GM12878 (cell line): ENCODE measurements around the gene HS3ST5. TPM values are rescaled to one million over a fixed set of nuclear protein-coding genes. Genes with fewer than 3 reads are reported as not detected.

ENCODE experiments used
- ATAC-seq: fragments of 200-7000 bp; cut with Tn5 transposase; 3 replicates; pipeline ENCODE4 v1.9.1; 2020; ENCODE audit warnings: mild to moderate bottlenecking, moderate library complexity
- BruUV-seq: library from RNA; stranded (reverse); fragments of 400-500 nt; replicated peaks from 2 replicates; lab custom pipeline; 2021; lab: Mats Ljungman, UMichigan
- CTCF ChIA-PET: fragments of 300-600 bp; sonication (Branson Sonifier 250); formaldehyde crosslinking; extraction: SDS; loops from one replicate; lab custom pipeline; 2021; ENCODE audit warnings: inconsistent platforms; lab: Yijun Ruan, JAX
- POLR2A ChIA-PET: fragments of 350-600 bp; formaldehyde crosslinking; extraction: SDS; loops from one replicate; lab custom pipeline; 2021; ENCODE audit warnings: inconsistent platforms; lab: Charles Lee
- RAD21 ChIA-PET: fragments of 300-600 bp; sonication (Branson Sonifier 250); formaldehyde crosslinking; loops from one replicate; lab custom pipeline; 2023; ENCODE audit warnings: antibody characterized with exemption; ENCODE audit not compliant: unreplicated experiment; lab: Charles Lee
- SMC1A ChIA-PET: fragments of 300-600 bp; sonication (Branson Sonifier 250); formaldehyde crosslinking; loops from one replicate; lab custom pipeline; 2023; ENCODE audit not compliant: unreplicated experiment, uncharacterized antibody; lab: Charles Lee
- DNase-seq: peaks from one replicate; pipeline ENCODE4 v3.0.0-alpha.2; 2011; ENCODE audit warnings: low read depth, low spot score
- FAIRE-seq: peaks from 3 replicates; lab custom pipeline; 2011; peaks lifted over from hg19 to GRCh38; lab: Jason Lieb, UNC
- H2AFZ ChIP-seq: 2 replicates; pipeline ENCODE4 v1.6.0; 2011; ENCODE audit warnings: low read depth, low read length, control low read depth; ENCODE audit not compliant: control insufficient read depth
- H3K27ac ChIP-seq: 2 replicates; pipeline ENCODE4 v1.5.1; 2011; ENCODE audit warnings: control low read depth; ENCODE audit not compliant: control insufficient read depth, insufficient read depth
- H3K27me3 ChIP-seq, 2 experiments: replicated peaks in 1 of 2; 2 replicates each; pipeline versions ENCODE4 v1.6.0 to v1.6.1; 2011; ENCODE audit warnings: low read length in 1 of 2; ENCODE audit not compliant: control insufficient read depth in 2 of 2, insufficient read depth in 2 of 2
- H3K36me3 ChIP-seq, 2 experiments: 2 replicates each; pipeline ENCODE4 v1.5.1; 2011; ENCODE audit warnings: low read length in 1 of 2; ENCODE audit not compliant: control insufficient read depth in 2 of 2, insufficient read depth in 2 of 2
- H3K4me1 ChIP-seq: 2 replicates; pipeline ENCODE4 v1.6.1; 2011; ENCODE audit warnings: mild to moderate bottlenecking, low read length, moderate library complexity, mixed read lengths; ENCODE audit not compliant: control insufficient read depth, insufficient read depth
- H3K4me2 ChIP-seq: 2 replicates; pipeline ENCODE4 v1.6.0; 2011; ENCODE audit warnings: control low read depth; ENCODE audit not compliant: control insufficient read depth, insufficient read depth
- H3K4me3 ChIP-seq: fragments of 200-600 bp; sonication (generic); 2 replicates; pipeline ENCODE4 v1.5.1; 2016
- H3K79me2 ChIP-seq: 2 replicates; pipeline ENCODE4 v1.6.0; 2011; ENCODE audit warnings: low read length; ENCODE audit not compliant: control insufficient read depth, insufficient read depth
- H3K9ac ChIP-seq: 2 replicates; pipeline ENCODE4 v1.8.0; 2011; ENCODE audit warnings: low read length, control low read depth, mixed read lengths; ENCODE audit not compliant: control insufficient read depth, insufficient read depth
- H3K9me3 ChIP-seq: replicated peaks from 3 replicates; pipeline ENCODE4 v1.5.1; 2011; ENCODE audit warnings: mild to moderate bottlenecking, low read length; ENCODE audit not compliant: control insufficient read depth, insufficient read depth
- H4K20me1 ChIP-seq: 2 replicates; pipeline ENCODE4 v1.6.0; 2011; ENCODE audit not compliant: control insufficient read depth, insufficient read depth
- CTCF ChIP-seq, 3 experiments: IDR thresholded peaks in 2 of 3; conservative IDR thresholded peaks in 1 of 3; 2 replicates each; pipeline ENCODE4 v1.5.1; 2011; ENCODE audit warnings: low read depth in 3 of 3, low read length in 3 of 3, mild to moderate bottlenecking in 3 of 3, control low read depth in 2 of 3, moderate library complexity in 2 of 3, inconsistent platforms in 1 of 3, mixed read lengths in 1 of 3; ENCODE audit not compliant: control insufficient read depth in 2 of 3, insufficient read depth in 1 of 3; ENCODE audit errors: extremely low read depth in 1 of 3
- EGR1 ChIP-seq, 2 experiments: IDR thresholded peaks; 1 replicate in 1 of 2; 2 replicates in 1 of 2; pipeline ENCODE4 v1.6.1; 2011 to 2012; ENCODE audit warnings: low read depth in 2 of 2, low read length in 2 of 2, borderline replicate concordance in 1 of 2, mild to moderate bottlenecking in 1 of 2, moderate library complexity in 1 of 2
- GABPA ChIP-seq: IDR thresholded peaks from 2 replicates; pipeline ENCODE4 v1.6.1; 2014; ENCODE audit warnings: antibody characterized with exemption, low read depth, mild to moderate bottlenecking, inconsistent platforms
- HSF1 ChIP-seq: fragments of 150-350 bp; IDR thresholded peaks from 2 replicates; pipeline ENCODE4 v1.6.1; 2014; ENCODE audit warnings: mild to moderate bottlenecking, low read depth, low read length
- MTA2 ChIP-seq: fragments of 450-650 bp; IDR thresholded peaks from 2 replicates; pipeline ENCODE4 v1.6.1; 2016; ENCODE audit warnings: low read depth, mild to moderate bottlenecking, moderate library complexity
- NFXL1 ChIP-seq: fragments of 450-650 bp; IDR thresholded peaks from 2 replicates; pipeline ENCODE4 v1.6.1; 2017; ENCODE audit warnings: antibody characterized with exemption, mild to moderate bottlenecking, borderline replicate concordance
- NFYA ChIP-seq: IDR thresholded peaks from 2 replicates; pipeline ENCODE4 v1.6.1; 2011; ENCODE audit warnings: low read depth, mild to moderate bottlenecking, low read length, improper control_type of control experiment, borderline replicate concordance
- NFYB ChIP-seq: IDR thresholded peaks from 2 replicates; pipeline ENCODE4 v1.6.1; 2011; ENCODE audit warnings: low read depth, mild to moderate bottlenecking, low read length, improper control_type of control experiment, moderate library complexity; ENCODE audit not compliant: insufficient read depth
- PAX8 ChIP-seq: fragments of 450-650 bp; IDR thresholded peaks from 2 replicates; pipeline ENCODE4 v1.6.1; 2017; ENCODE audit warnings: mild to moderate bottlenecking, moderate library complexity
- POLR2AphosphoS2 ChIP-seq: IDR thresholded peaks from 2 replicates; pipeline ENCODE4 v1.6.1; 2011; ENCODE audit warnings: low read depth, mild to moderate bottlenecking, low read length, improper control_type of control experiment, moderate library complexity
- RAD51 ChIP-seq: fragments of 450-650 bp; IDR thresholded peaks from 2 replicates; pipeline ENCODE4 v1.6.1; 2016; ENCODE audit warnings: moderate library complexity, mild to moderate bottlenecking, inconsistent platforms
- RCOR1 ChIP-seq: conservative IDR thresholded peaks from 2 replicates; pipeline ENCODE4 v1.6.1; 2012; ENCODE audit warnings: low read depth, low read length, improper control_type of control experiment
- TAF1 ChIP-seq: IDR thresholded peaks from 2 replicates; pipeline ENCODE4 v1.6.1; 2011; ENCODE audit warnings: mild to moderate bottlenecking, low read depth, low read length, borderline replicate concordance
- ZNF622 ChIP-seq: fragments of 450-650 bp; IDR thresholded peaks from 2 replicates; pipeline ENCODE4 v1.6.1; 2017; ENCODE audit warnings: mild to moderate bottlenecking, inconsistent platforms
- ZSCAN29 ChIP-seq: fragments of 450-650 bp; IDR thresholded peaks from 2 replicates; pipeline ENCODE4 v1.6.1; 2017; ENCODE audit warnings: mild to moderate bottlenecking, moderate library complexity
- WGBS: methylation state at CpG from one replicate; pipeline ENCODE4 v1.1.6; 2016; ENCODE audit warnings: low lambda C conversion rate; ENCODE audit not compliant: insufficient replicate concordance, insufficient coverage; ENCODE audit errors: missing lambda C conversion rate; 5-methylcytosine and 5-hydroxymethylcytosine counted together
- in situ Hi-C: fragments of 300-500 bp; cut with MboI; formaldehyde crosslinking; loops from 9 replicates; pipeline ENCODE4 v1.14.3; 2018; ENCODE audit warnings: mixed read lengths
- intact Hi-C: fragments of 100-400 bp; cut with micrococcal nuclease; formaldehyde crosslinking; loops from one replicate; pipeline ENCODE4 v1.14.2; 2022; ENCODE audit not compliant: unreplicated experiment
- polyA plus RNA-seq, 11 experiments: library from polyadenylated mRNA; depleted of rRNA in 4 of 11; unstranded in 6 of 11; stranded (reverse) in 5 of 11; fragments of >200 nt; fragmentation: Nextera tagmentation in 4 of 11; fragmentation: Illumina TruSeq in 1 of 11; extraction: Ambion mirVana in 4 of 11; extraction: Trizol in 1 of 11; gene quantifications; 1 replicate in 1 of 11; 2 replicates in 10 of 11; pipeline versions ENCODE4 v1.2.1 to v1.2.3, GENCODE V29; 2011 to 2016; ENCODE audit warnings: inconsistent platforms in 2 of 11, missing spikeins in 2 of 11, low read depth in 1 of 11
- total RNA-seq, 4 experiments: library from RNA; depleted of rRNA in 3 of 4; stranded (reverse); fragments of >200 nt in 3 of 4; fragmentation: Illumina TruSeq in 1 of 4; extraction: Trizol in 1 of 4; gene quantifications; 2 replicates each; pipeline versions ENCODE4 v1.2.1 to v1.2.3, GENCODE V29; 2013 to 2021

Gene HS3ST5
- total and polyA plus RNA-seq, 10 of the 15 experiments (the other 5 are each of a cell fraction or from before 2014, with no cell fraction given) = 0.04 TPM; not detected in 9

- TF ChIP-seq CTCF (IDR thresholded peaks at IDR 0.05 in 2 of 3, conservative IDR thresholded peaks at IDR 0.05 in 1 of 3; ENCODE audit: control insufficient read depth in 2 of 3, extremely low read depth in 1 of 3, insufficient read depth in 1 of 3, low read depth in 3 of 3, low read length in 3 of 3) = no peak
- TF ChIP-seq GABPA = no peak
- no peak for TF ChIP-seq NFXL1
- TF ChIP-seq RCOR1 = no peak
- no peak for TF ChIP-seq HSF1
- no peak for TF ChIP-seq MTA2
- TF ChIP-seq, all 136 proteins: peak for 0
These were observed 52.0 kb downstream of the HS3ST5 start (continued) for GRCh38 chr6:114290864-114291263.

GRCh38 chr6:114288701-114289495, 53.9 kb downstream of the HS3ST5 start:
- FAIRE-seq = no peak
- POLR2A ChIA-PET = no interaction called here

More at GRCh38 chr6:114288701-114289495, 53.9 kb downstream of the HS3ST5 start:
- no peak overlapping the region for H2AFZ ChIP-seq
- 28% methylated on average over 3 of the region's 3 CpGs for WGBS
- DNase-seq = no peak
- H3K36me3 ChIP-seq = no peaks in the 10 kb centered on the region
- H4K20me1 ChIP-seq = no peaks in the 10 kb centered on the region
- H3K27ac ChIP-seq = no peak overlapping the region
- H3K4me3 ChIP-seq = no peak overlapping the region
- no peaks in the 10 kb centered on the region for H3K9me3 ChIP-seq
- in situ Hi-C loops (no loop called here), intact Hi-C loops (no loop called here)
- H3K9ac ChIP-seq = no peak overlapping the region
- ATAC-seq = no peak
- no peaks in the 10 kb centered on the region for H3K79me2 ChIP-seq
- ChIA-PET RAD21 (no interaction called here), SMC1A (no interaction called here), CTCF (interaction anchor here (1.7 kb wide), 1 partner anchor 15 kb away, joined by 4 read pairs; no protein-coding TSS in a partner anchor)
- no peaks in the 10 kb centered on the region for H3K27me3 ChIP-seq
- no peak for TF ChIP-seq ZNF622
- no peak for TF ChIP-seq POLR2AphosphoS2
- TF ChIP-seq EGR1 (IDR thresholded peaks at IDR 0.05; ENCODE audit: borderline replicate concordance in 1 of 2, low read depth in 2 of 2, low read length in 2 of 2) = no peak
- no peak for TF ChIP-seq NFYA
- TF ChIP-seq PAX8 = no peak
- no peak for TF ChIP-seq RAD51
- no peak for TF ChIP-seq NFYB
- TF ChIP-seq ZSCAN29 = no peak
- no peak for TF ChIP-seq TAF1
- no peak overlapping the region for H3K4me2 ChIP-seq
- no TSS peak for BruUV-seq
- H3K4me1 ChIP-seq = no peaks in the 10 kb centered on the region
